ENCODE data around the gene MS4A13. TPM values are rescaled to one million over a fixed set of nuclear protein-coding genes. Genes with fewer than 3 reads are reported as not detected.

The MS4A13 gene
- total and polyA plus RNA-seq, 10 of the 15 experiments (the other 5 are each of a cell fraction or from before 2014, with no cell fraction given), result not detected

- peaks cover 20% of the 10 kb centered on the region for H3K4me1 ChIP-seq (ENCODE audit: control insufficient read depth, insufficient read depth, low read length)
- no peak overlapping the region for H3K9ac ChIP-seq (ENCODE audit: control insufficient read depth, insufficient read depth, low read length)
- TF ChIP-seq YBX1 (IDR thresholded peaks at IDR 0.05), result no peak
- TF ChIP-seq ZNF622 (IDR thresholded peaks at IDR 0.05), result no peak
- TF ChIP-seq POLR2AphosphoS5 (IDR thresholded peaks at IDR 0.05; ENCODE audit: low read length), result no peak
- TF ChIP-seq IKZF1 (conservative IDR thresholded peaks at IDR 0.05), result no peak
- no peak for TF ChIP-seq KDM1A (IDR thresholded peaks at IDR 0.05; ENCODE audit: borderline replicate concordance)
- no peak for TF ChIP-seq TAF1 (IDR thresholded peaks at IDR 0.05; ENCODE audit: borderline replicate concordance, low read depth, low read length)
- TF ChIP-seq TARDBP (IDR thresholded peaks at IDR 0.05; ENCODE audit: borderline replicate concordance), result no peak
- no peak for TF ChIP-seq ZNF24 (IDR thresholded peaks at IDR 0.05)
- no peak for FAIRE-seq
- H4K20me1 ChIP-seq (ENCODE audit: control insufficient read depth, insufficient read depth), result no peaks in the 10 kb centered on the region
- 85% methylated on average over 3 of the region's 3 CpGs for WGBS (ENCODE audit: insufficient coverage, insufficient replicate concordance, low lambda C conversion rate, missing lambda C conversion rate)
- RAD21 ChIA-PET (ENCODE audit: unreplicated experiment), result interaction anchor here (1.2 kb wide), 1 partner anchor 137 kb away, joined by 3 read pairs; no protein-coding TSS in a partner anchor
- H3K4me2 ChIP-seq (ENCODE audit: control insufficient read depth, insufficient read depth), result no peak overlapping the region
- in situ Hi-C loops (cut with MboI) (no loop called here), intact Hi-C loops (cut with micrococcal nuclease; ENCODE audit: unreplicated experiment) (no loop called here)
- H3K9me3 ChIP-seq (replicated peaks; ENCODE audit: control insufficient read depth, insufficient read depth, low read length), result no peaks in the 10 kb centered on the region; the same call in 2 of the 3 replicates
- no peak overlapping the region for H3K27ac ChIP-seq (ENCODE audit: control insufficient read depth, insufficient read depth)
- ATAC-seq, result no peak
- SMC1A ChIA-PET (ENCODE audit: uncharacterized antibody, unreplicated experiment), result interaction anchor here (0.7 kb wide), 1 partner anchor 264 kb away, joined by 3 read pairs; no protein-coding TSS in a partner anchor
- no TSS peak for BruUV-seq (replicated peaks)
- POLR2A ChIA-PET, result no interaction called here
- no peaks in the 10 kb centered on the region for H3K79me2 ChIP-seq (ENCODE audit: control insufficient read depth, insufficient read depth, low read length)
- CTCF ChIA-PET, result interaction anchor here (1.6 kb wide), 2 partner anchors 13 to 119 kb away, joined by 4 read pairs; no protein-coding TSS in a partner anchor
- DNase-seq (ENCODE audit: low read depth, low spot score), result no peak
- H3K27me3 ChIP-seq (replicated peaks in 1 of 2; ENCODE audit: control insufficient read depth in 2 of 2, insufficient read depth in 2 of 2, low read length in 1 of 2), result no peaks in the 10 kb centered on the region
- H2AFZ ChIP-seq (ENCODE audit: control insufficient read depth, low read depth, low read length), result no peak overlapping the region
- no peaks in the 10 kb centered on the region for H3K36me3 ChIP-seq (ENCODE audit: control insufficient read depth in 2 of 2, insufficient read depth in 2 of 2, low read length in 1 of 2)
- no peak overlapping the region for H3K4me3 ChIP-seq
Observed at GRCh38 chr11:60500276-60500910, 14.8 kb upstream of the MS4A13 start.
